CD4-positive, alpha-beta T cell treated with Interleukin-17A for 4 hours (primary cell): ENCODE data around the gene UNC5A.

Experiments
- DNase-seq: peaks from one replicate; pipeline ENCODE4 v3.0.0-alpha.2; 2020; ENCODE audit warnings: mixed read lengths

The UNC5A gene

DNA sequence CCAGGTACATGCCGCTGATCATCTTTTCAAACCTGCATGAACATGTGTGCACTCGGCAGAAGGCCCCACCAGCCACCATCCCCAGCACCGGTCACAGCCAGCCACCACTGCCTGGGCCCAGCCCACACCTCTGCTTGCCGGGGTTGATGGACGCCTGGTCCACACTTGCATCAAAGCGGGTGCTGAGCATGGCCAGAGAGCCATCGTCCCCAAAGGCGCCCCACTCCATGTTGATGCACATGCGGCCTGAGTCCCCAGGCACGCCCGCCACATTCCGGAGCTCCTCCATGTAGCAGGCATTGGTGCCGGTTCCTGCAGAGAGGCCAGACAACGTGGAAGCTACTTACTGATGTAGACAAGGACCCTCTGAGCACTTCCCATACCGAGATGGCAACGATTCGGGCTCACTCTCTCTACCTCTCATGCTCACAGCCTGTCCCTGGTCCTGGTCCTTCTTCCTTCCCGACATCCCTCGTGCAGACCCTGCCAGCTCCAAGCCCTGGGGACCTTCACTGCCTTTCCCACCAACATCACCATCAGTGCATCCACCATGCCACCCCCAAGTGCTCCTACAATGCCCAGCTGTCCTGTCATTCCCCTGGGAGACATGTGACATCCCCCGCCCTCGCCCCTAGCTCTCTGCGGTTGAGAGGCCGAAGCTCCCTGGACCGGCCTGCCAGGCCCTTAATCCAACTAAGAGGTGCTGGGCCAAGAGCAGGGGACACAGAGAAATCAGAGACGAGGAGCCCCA, 71.6 kb downstream of the UNC5A start:
- DNase-seq = no peak

DNA sequence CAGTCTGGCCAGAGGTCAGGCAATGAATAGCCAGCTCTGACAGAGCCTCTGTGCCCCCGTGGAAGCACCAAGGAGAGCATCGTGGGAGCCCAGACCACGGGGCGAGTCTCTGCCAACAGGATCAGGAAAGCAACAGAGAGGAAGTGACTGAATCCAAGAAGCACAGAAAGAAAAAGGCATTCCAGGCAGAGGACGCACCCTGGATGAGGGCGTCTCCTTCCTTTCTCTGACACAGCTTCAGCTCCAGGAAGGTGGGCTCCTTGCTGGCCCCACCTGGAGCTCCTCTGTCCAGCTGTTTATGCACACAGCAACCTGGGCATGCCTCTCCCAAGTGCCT, 72.2 kb downstream of the UNC5A start:
- no peak for DNase-seq

DNA sequence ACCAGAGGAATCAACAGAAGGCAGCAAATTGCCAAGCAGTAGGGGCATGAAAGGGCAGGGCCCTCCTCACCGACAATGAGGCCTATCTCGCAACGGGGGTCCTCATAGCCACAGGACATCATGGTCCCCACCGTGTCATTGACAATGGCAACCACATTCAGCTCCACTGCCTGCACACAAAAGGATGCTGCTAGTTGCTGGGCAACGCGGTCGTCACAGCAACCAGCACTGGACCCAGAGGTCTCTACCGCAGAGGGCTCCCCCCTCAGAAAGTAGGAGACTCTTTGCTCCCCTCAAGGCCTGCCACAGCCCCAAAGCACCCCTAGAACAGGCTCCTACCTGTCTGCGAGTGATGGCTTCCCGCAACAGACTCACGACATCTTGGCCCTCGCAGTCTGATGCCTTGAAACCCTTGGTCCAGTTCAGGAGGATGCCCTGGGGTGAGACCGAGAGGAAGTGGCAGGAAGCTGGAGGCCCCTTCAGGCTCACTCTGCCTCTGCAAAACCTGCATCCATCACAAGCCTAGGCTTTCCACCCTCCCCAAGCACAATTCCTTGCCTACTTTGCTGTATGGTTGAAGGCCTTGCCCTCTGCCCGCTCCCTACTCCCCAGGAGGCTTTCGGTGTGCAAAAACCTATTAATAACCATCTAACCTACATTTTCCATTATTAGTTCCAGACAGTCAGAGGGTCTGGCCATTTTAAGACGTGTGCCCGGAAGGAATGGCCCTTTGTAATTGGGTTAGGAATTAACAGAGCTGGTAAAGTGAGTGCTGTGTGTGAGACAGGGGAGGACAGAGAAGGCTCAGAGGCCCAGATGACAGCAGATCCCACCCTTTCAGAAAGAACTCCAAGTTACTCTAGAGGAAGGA, 73.6 kb downstream of the UNC5A start:
- no peak for DNase-seq

DNA sequence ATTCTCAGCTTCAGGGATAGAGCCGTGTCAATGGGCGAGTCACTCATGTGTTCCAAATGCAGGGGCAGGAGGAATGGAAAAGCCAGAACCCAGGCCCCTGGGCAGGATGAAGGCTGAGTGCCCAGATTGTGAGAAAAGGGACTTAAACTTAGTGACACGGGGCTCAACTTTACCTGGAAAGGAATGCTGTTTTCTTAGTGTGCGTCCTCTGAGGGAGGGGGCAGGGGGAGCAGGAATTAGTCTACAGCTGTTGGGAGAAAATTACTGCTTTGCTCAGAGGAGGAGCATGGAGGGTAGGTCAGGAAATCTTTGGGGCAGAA, 74.2 kb downstream of the UNC5A start:
- no peak for DNase-seq

DNA sequence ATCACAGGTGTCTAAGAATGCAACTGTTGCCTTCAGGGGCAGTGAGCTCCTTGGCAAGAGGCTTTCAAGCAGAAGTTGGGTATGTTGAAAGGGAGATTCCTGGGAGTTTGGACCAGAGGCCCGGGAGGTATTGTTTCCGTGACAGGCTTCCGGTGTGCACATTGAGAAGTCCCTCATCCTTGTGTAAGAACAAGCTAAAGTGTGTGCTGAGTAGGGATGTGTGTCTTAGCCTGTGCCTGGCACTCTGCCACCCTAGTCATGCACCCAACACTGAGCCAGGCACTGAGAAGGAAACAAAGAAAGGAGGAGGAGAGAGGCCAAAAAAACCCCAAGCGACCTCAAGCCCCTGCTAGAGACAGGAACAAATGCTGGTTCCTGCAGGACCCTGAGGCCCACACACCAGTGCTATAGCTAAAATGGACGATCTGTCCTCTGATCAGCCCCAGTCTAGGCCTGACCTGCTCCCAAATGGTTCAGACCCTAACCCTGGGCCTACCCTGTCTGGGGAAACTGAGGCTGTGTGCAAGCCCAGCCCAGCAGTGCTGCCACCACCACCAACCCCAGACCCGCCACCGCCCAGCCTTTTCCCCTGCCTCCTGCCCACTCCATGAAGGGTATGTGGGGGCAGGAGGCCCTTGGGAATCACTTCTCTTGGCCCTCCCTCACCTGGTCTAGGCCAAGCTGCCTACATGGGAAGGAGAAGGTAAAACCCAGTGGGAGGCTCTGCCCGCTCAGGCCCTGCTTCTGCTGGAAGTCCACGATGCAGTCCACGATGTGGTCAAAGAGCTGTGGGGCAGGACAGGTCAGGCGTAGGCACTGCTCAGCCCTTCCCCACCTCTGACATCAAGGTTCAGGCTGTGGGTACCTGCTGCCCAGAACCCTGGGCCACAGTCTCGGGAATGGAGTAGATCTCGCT, 76.2 kb downstream of the UNC5A start:
- no peak for DNase-seq

DNA sequence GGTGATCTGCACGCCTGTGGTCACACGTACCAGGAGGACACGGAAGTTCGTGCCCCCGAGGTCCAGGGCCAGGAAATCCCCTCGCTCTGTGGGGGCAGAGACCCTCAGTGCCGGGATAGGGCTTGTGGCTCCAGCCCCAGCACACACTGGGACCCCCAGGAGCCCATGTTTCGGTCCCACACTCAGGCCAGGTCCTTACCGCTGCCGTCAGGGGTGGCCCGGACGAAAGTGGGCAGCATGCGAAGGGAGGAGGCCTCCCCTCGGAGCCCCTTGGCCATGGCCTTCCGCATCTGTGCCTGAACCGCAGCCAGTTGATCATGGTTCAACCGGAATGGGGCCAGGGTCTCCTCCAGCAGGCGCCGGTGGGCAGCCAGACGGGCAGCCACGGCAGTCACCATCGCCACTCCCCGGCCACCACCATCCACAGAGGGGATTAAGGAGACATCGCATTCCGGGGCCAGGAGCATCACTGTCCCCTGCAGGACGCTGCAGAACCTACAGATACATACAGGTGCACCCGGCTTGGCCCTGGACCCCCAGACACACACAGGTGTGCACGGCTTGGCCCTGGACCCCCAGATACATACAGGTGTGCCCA, 77.0 kb downstream of the UNC5A start:
- no peak for DNase-seq

DNA sequence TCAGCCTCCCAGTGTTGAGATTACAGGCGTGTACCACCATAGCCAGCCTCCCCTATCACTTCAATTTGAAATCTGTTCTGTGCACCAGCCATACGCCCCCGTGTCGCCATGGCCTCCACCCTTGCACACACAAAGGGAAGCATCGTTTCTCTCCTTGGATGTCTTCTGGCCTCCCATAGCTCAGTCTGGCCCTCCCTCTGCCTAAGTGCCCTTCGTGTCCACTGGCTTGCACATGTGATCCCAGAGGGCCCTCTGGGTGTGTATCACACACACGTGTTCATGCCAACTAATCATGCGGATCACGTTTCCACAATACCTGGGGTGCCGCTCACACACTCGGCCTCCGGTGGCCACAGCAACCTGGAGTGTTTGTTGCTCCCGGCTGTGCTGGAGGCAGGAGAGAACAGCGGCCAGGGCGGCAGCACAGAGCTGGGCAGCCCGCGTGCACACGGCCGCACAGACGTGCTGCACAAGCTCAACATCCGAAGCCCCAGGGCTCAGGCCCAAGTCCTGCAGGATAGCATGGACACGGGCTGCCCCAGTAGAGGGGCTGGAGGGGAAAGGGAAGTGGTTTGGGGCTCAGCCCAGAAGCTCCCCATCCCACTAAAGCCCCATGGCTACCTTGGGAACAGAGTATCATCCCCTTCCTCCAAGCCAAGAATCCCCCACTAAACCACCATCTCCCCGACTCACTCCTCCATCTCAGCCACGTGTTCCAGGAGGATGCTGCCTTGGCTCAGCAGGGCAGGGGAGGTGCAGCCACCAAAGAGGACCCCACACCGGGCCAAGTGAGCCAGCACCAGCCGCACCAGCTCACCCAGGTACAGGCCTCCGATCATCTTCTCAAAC, 77.9 kb downstream of the UNC5A start:
- no peak for DNase-seq

DNA sequence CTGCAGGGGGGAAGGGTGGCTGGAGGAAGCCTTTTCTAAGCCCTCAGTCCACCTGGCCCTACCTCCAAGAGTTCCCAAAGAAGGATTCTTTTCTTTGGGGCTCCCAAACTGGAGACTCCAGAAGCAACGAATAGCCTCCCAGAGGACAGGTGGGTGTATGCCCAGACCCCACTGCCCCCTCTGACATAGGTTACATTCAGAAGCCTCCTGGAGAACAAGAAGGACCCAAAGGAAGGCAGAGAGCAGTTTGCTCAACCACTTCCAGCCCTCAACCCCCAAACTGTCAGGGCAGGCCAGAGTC, 78.5 kb downstream of the UNC5A start:
- no peak for DNase-seq

DNA sequence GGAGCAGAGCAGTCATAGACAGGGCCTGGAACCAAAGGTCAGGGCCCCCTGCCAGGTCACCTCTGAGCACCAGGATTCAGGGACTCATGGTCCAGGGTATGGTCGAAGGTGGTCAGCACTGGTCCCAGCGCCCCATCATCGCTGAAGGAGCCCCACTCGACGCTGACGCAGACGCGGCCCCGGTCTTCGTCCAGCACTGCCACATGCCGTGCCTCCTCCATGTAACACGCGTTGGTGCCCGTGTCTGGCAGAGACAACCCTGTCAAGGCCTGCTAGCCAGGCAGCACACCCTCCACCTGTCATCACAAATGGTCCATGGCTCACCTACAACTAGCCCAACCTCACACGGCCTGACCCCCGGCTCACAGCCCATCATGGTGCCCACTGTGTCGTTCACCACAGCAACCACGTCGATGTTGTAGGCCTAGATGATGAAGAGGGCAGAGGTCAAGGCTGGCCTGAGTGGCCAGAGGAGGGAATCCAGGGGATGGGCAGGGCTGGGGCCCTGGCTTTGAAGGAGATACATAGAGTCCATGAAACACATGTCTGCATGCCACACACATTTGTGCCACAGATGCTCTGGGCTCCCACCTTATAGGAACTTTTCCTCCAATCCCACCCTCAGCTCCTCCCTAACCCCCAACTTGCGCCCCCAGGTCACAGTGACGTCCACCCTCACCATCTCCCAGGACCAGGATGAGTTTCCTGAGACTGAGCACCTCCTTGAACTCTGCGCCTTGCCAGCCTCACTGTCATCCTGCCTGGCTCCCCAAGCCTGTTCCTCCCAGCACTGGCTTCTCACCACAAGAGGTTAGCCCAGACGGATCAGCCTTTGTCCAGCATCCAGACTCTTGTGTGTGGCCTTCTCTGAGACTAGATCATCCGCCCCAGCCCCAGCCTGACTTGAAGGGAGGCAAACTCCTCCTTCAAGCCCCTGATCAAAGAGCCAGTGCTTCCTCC, 79.2 kb downstream of the UNC5A start:
- DNase-seq = no peak

DNA sequence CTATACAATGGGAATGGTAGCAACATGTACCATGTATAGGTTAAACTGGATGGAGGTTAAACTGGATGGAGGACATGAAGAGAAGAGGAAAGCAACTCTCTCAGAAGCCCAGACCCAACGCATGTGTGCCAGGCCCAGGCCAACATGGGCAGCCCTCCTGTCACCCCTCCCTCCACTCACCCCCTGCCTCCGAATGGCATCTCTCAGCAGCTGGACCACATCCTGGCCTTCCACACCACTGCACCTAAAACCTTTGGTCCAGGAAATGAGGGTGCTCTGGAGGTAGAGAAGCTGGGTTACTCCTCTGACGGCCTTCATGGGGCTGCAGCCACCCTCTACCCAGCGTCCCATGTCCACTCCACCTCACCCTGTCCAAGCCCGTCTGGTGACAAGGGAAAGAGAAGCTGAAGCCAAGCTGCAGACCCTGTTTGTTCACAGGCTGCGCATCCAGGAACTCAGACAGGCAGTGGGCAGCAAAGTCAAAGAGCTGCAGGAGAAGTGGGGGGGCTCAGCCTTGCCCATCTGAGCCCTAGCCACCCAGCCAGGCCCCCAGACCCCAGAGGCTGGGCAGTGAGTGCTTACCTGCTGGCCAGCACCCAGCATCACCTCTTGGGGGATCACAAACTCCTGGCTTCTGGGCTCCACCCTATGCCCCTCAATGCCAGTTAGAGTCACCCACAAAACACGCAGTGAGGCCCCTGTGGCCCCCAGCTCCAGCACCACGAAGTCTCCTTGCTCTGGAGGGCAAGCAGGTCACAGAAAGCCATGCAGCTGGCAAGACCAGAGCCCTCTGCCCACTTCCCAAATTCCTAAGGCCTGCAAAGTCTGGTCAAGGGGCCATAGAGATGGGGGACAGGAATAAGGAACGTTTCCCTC, 80.3 kb downstream of the UNC5A start:
- DNase-seq = no peak

DNA sequence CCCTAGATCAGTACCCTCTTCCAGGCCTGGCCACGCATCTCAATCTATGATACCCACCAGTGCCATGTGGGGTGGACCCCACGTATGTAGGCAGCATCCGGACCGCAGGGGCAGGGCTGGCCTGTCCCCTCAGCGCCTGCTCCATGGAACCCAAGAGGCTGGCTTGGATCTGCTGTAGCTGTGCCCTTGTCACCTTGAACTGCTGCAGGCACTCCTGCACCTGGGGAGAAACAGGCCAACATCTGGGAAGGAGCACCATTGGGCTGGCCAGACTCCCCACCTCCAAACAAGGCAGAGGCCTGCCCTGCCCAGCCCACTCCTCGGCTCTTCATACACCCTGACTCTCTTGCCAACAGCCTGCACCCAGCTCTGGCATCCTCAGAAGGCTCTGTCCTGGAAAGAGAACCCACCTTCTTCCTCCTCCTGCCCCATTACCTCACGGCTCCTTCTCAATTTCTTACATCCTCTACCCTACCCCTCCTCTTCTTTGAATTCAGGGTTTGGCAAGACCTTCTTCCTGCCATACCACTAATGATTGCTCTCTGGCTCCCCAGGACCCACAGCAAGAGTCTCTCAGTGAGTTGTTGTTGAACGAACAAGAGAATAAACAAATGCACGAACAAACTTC, 81.1 kb downstream of the UNC5A start:
- no peak for DNase-seq

DNA sequence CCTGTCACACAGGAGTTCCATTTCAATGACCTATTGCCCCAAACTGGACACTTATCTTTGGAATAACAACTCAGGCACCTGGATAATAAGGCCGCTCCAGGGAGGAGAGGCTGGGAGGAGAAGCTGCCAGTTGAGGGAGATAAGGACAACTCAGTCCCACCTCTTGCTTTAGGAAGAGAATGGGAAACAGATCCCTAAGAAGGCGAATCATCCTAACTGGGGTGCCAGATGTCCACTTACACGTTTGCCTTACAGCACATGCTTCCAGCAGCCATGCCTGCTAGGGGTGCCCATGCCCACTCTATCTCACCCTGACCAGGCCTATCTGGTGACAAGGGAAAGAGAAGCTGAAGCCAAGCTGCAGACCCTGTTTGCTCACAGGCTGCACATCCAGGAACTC, 82.3 kb downstream of the UNC5A start:
- DNase-seq = no peak

DNA sequence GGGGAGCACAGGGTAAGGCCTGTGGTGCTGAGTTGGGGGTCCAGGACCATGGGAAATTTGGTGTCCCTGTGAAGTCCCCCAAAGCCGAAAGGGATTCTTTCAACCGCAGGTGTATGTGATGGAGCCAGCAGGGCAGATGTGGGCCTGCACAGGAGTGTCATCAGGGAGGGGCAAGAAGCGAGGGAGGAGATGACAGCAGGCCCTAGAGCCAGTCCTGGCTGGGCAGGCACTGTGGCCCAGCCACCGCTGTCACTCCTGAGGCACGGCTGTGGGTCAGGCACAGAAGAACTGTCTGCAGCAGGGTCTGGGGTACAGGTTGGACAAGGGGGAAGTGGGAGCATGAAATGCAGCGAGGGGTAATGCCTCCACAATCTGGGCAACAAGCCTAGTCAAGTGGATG, 83.9 kb downstream of the UNC5A start:
- DNase-seq = no peak

DNA sequence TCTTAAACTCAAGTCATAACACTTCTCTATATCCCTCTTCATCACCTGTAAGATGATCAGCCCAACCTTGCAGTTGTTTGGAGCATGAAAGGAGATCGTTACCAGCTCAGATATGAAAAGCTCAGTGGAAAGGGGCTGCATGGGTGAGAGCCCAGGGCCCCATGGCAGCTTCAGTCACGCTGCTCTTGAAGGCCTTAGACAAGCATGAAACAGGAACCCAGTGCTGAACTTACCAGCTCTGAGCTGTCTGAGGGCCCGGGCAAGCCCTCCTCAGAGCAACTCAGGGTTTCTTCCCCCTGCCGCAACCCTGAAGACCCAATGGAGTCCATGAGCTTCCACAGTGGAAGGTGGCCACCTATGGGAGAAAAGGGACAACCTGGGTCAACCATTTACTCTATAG, 85.5 kb downstream of the UNC5A start:
- DNase-seq = no peak

DNA sequence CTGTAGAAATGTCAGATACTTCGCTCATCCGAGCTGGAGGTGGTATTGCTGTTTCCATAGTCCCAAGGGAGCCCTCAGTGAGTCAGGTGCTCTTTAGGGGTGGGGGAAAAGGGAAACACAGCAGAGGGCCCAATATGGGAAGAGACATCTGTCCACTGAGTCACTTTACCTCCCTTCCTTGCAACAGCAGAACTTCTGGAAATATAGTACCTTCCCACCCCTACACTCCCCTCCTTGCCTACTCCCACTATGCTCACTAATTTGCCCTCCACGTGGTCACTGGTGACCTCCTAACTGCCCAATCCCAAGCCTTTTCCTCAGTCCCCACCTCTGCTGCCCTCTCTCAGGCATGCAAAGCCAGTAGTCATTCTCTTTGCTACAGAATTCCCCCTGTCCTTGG, 86.9 kb downstream of the UNC5A start:
- no peak for DNase-seq

DNA sequence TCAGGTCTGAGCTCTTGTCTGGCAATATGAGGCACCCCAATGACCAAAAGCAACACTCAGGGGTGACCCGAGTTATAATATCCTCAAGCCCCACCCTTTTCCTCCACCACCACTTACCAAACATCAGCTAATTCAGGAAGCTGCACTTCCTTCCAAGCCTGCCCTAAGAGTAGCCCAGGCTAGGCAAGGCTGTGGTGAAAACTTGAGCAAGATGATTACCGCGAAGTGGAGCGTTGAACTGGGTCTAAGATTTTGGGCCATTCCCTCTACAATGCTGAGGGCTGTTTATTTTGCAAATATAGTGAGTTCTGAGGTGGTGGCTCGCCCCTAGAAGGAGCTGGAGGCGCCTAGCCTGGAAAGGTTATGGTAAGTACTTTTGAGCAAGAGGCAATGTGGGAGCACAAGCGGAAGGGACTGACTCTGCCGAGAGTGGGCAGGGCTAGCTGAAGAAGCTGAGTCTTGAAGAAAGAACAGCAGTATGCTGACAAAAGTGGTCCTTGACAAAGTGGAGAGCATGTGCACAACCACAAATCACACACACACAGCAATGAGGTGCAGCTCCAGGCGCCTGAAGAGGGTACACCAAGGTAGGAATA, 89.0 kb downstream of the UNC5A start, which contains the start of gene HK3:
Gene HK3 (minus strand): TSS at position 51 of the 596 bp plus-strand sequence. CDS start 3,187 bp downstream, outside the sequence.
- DNase-seq = no peak

DNA sequence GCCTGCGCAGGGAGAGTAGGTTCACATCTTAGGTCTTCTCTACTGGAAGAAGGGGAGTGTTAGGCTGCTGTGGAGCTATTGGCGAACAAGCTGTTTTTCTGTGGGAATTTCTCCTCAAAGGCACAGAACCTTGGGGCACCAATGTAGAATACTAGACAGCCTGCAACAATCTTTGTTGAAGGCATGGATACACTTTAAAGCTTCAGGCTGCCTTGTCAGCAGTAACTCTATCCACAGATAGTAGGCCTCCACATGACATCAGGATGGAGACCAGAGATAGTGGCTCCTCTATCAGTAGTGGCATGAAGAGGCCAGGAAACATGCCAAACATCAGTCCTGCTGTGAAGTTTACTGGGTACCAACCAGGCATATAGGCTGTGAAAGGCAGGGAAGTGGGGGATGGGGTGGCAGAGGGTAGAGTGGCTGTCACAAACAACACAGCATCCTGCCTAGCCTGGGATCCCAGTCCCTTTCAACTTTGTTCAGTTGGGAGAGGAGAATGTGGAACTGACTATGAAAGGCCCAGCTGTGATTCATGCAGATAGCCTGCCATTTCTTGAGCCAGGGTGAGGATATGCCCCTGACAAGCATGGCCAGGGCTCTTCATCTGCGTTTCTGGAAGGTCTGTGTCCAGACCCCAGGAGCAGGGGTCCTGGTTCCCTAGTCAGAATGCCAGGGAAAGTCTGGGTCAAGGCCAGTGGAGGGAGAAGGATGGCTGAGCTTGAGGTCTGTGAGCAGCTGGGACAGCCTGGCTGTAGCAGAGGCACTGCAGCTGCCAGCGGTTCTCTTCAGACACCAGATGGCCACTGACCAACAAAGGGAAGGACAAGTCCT, 89.8 kb downstream of the UNC5A start:
- DNase-seq = no peak

DNA sequence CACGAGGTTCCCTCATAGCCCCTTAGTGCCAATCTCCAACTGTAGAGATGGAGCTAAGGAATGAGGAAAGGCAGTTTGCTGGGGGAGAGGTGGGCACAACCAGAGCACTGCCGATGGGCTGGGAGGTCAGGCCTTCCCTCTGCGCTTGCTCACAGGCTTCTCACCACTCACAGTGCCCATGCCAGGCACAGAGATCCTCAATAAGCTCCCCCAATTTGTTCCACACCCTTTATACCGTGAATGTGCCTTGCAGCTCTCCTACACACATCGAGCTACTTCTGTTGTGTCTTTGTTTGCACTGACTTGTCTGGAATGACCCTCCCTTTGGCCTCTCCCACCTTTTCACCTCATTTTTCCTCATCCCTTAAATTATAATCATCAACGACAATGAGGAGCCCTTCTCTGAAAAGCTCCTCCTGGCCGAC, 90.4 kb downstream of the UNC5A start:
- DNase-seq = no peak
